SK-N-SH treated with all-trans-retinoic acid at 6 μM for 48 hours (cell line): ENCODE measurements around the gene MVK.

Experiments
- ARNTL ChIP-seq: fragments of 450-650 bp; formaldehyde crosslinking; IDR thresholded peaks from 2 replicates; pipeline ENCODE4 v1.5.0; 2020; ENCODE audit warnings: low read depth, mild to moderate bottlenecking, moderate library complexity, borderline replicate concordance
- BACH2 ChIP-seq: fragments of 250-450 bp; sonication (Bioruptor Pico); IDR thresholded peaks from 2 replicates; pipeline ENCODE4 v1.9.0; 2021; ENCODE audit warnings: mild to moderate bottlenecking, borderline replicate concordance
- CSRNP3 ChIP-seq: fragments of 250-450 bp; sonication (Bioruptor Pico); IDR thresholded peaks from 2 replicates; pipeline ENCODE4 v1.5.1; 2021; ENCODE audit warnings: mild to moderate bottlenecking, moderate library complexity
- ISL1 ChIP-seq: fragments of 250-450 bp; sonication (Bioruptor Pico); IDR thresholded peaks from 2 replicates; pipeline ENCODE4 v2.1.2; 2022; ENCODE audit warnings: mild to moderate bottlenecking, moderate library complexity
- PATZ1 ChIP-seq: fragments of 250-450 bp; sonication (Bioruptor Pico); IDR thresholded peaks from 2 replicates; pipeline ENCODE4 v1.8.0; 2020; ENCODE audit warnings: mild to moderate bottlenecking, moderate library complexity, borderline replicate concordance
- RARB ChIP-seq: fragments of 250-450 bp; sonication (Bioruptor Pico); IDR thresholded peaks from 2 replicates; pipeline ENCODE4 v1.8.0; 2021; ENCODE audit warnings: mild to moderate bottlenecking, moderate library complexity
- TOX ChIP-seq: fragments of 250-450 bp; sonication (Bioruptor Pico); IDR thresholded peaks from 2 replicates; pipeline ENCODE4 v1.8.0; 2021; ENCODE audit warnings: mild to moderate bottlenecking, moderate library complexity, borderline replicate concordance
- ZFP30 ChIP-seq: fragments of 450-650 bp; formaldehyde crosslinking; IDR thresholded peaks from 2 replicates; pipeline ENCODE4 v1.5.0; 2022; ENCODE audit warnings: mild to moderate bottlenecking, moderate library complexity
- ZNF70 ChIP-seq: fragments of 450-650 bp; formaldehyde crosslinking; IDR thresholded peaks from 2 replicates; pipeline ENCODE4 v1.5.0; 2020; ENCODE audit warnings: mild to moderate bottlenecking, moderate library complexity
- ZNF8 ChIP-seq: fragments of 450-650 bp; formaldehyde crosslinking; IDR thresholded peaks from 2 replicates; pipeline ENCODE4 v1.5.0; 2020; ENCODE audit warnings: mild to moderate bottlenecking, moderate library complexity
- TF ChIP-seq, protein P1 (sequence below): fragments of 250-450 bp; sonication (Bioruptor Pico); IDR thresholded peaks from 2 replicates; pipeline ENCODE4 v1.5.1; 2020; ENCODE audit warnings: low read depth, mild to moderate bottlenecking, moderate library complexity

DNA sequence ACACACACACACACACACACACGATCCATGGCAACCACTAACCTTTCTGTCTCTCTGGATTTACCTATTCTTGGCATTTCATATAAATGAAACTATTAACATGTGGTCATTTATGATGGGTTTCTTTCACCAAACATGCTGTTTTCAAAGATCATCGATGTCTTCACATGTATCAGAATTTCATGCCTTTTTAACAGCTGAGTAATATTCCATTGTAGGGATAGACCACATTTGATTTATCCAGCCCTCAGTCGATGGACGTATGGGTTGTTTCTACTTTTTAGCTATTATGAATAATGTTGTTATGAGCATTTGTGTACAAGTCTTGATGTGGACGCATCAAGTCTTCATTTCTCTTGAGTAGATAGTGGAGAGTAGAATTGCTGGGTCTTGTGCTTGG, 56.5 kb downstream of the MVK start:
- TF ChIP-seq TOX (CRISPR knock-in tag), result no peak
- TF ChIP-seq, protein P1, sequence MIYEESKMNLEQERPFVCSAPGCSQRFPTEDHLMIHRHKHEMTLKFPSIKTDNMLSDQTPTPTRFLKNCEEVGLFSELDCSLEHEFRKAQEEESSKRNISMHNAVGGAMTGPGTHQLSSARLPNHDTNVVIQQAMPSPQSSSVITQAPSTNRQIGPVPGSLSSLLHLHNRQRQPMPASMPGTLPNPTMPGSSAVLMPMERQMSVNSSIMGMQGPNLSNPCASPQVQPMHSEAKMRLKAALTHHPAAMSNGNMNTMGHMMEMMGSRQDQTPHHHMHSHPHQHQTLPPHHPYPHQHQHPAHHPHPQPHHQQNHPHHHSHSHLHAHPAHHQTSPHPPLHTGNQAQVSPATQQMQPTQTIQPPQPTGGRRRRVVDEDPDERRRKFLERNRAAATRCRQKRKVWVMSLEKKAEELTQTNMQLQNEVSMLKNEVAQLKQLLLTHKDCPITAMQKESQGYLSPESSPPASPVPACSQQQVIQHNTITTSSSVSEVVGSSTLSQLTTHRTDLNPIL, result no peak
- no peak for TF ChIP-seq CSRNP3 (CRISPR knock-in tag)
- no peak for TF ChIP-seq ZNF8 (CRISPR knock-in tag)
- no peak for TF ChIP-seq PATZ1 (CRISPR knock-in tag)
- no peak for TF ChIP-seq RARB (CRISPR knock-in tag)
- no peak for TF ChIP-seq BACH2 (CRISPR knock-in tag)
- no peak for TF ChIP-seq ZNF70
- no peak for TF ChIP-seq ZFP30
- TF ChIP-seq ARNTL (CRISPR knock-in tag), result no peak
- no peak for TF ChIP-seq ISL1 (CRISPR knock-in tag)
